GM19395 (cell line): ENCODE data around the gene SLC25A28.
"Not testable (repeated sequence)": the region's sequence is repeated elsewhere in the genome, so short reads cannot be mapped to it uniquely, and the experiment has no call there.

ENCODE experiments used
- ATAC-seq: cut with Tn5 transposase; IDR thresholded peaks from one replicate; pipeline ENCODE4 v1.9.1; 2021; ENCODE audit warnings: mild to moderate bottlenecking, moderate library complexity; ENCODE audit not compliant: unreplicated experiment

The SLC25A28 gene

DNA sequence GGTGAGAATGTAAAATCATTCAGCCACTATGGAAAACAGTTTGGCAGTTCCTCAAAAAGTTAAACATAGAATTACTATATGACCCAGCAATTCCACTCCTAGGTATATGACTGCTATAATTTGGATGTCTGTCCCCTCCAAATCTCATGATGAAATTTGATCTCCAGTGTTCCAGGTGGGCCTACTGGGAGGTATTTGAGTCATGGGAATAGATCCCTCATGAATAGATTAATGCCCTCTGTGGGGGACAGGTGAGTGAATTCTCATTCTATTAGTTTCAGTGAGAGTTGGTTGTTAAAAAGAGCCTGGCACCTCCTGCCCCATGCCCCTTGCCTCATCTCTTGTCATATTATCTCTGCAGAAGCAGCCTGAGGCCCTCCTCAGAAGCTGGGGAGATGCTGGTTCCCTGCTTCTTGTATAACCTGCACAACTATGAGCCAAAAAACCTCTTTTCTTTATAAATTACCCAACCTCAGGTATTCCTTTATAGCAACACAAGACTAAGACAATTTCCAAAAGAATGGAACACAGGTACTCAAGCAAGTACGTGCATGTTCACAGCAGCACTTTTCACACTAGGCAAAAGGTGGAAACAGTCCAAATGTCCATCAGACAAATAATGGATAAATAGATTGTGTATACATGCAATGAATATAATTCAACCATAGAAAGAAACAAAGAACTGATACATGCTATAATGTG is 8.8 kb upstream of the SLC25A28 start:
- no peak for ATAC-seq

DNA sequence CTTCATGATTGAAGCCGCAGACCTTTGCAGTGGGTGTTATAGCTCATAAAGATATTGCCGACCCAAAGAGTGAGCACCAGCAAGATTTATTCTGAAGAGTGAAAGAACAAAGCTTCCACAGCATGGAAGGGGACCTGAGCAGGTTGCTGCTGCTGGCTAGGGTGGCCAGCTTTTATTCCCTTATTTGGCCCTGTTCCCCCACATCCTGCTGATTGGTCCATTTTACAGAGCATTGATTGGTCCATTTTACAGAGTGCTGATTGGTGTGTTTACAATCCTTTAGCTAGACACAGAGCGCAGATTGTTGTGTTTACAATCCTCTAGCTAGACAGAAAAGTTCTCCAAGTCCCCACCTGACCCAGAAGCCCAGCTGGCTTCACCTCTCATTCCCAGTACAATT is 4.9 kb upstream of the SLC25A28 start:
- not testable (repeated sequence) for ATAC-seq

DNA sequence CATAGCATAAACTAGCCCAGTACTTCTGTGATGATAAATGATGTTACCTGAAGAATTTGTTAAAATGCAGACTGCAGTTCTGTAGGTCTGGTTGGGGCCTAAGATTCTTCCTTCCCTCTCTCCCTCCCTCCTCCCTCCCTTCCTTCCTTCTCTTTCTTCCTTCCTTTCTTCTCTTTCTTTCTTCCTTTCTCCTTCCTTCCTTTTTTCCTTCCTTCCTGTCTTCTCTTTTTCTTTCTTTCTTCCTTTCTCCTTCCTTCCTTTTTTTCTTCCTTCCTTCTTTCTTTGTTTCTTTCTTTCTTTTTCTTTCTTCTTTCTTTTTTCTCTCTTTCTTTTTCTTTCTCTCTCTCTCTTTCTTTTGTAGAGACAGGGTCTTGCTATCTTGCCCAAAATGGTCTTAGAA is 3.7 kb upstream of the SLC25A28 start:
- ATAC-seq = no peak

DNA sequence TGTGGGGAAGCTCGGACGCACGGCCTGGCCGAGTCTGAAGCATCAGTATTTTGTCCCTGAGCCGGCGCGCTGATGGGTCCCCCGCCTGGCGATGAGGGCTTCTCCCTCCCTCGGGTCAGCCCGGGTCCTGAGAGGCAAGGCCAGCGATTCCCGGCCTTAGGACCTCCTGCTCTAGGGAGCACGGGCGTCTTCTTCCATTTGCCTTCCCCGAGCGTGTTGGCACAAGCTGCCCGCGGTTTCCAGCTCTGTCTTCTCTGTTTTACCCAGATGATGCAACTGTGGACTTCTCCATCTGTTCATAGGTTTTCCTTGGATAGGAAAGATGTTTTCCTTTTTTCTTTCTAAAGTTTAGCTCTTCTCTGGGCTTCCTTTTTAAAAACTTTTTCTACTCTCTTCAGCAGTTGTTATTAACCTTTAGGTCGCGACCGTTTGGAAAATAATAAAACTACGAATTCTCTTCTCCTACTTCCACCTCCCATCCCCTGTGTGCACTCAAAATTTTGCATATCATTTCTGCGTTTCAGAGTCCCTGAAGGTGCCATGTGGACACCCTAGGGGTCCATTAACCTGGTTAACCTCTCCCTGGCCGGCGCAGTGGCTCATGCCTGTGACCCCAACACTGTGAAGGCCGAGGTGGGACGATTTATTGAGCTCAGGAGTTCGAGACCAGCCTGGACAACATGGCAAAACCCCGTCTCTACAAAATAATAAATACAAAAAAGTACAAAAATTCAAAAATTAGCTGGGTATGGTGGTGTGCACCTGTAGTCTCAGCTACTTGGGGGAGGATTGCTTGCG is 1.4 kb upstream of the SLC25A28 start:
- no peak for ATAC-seq

DNA sequence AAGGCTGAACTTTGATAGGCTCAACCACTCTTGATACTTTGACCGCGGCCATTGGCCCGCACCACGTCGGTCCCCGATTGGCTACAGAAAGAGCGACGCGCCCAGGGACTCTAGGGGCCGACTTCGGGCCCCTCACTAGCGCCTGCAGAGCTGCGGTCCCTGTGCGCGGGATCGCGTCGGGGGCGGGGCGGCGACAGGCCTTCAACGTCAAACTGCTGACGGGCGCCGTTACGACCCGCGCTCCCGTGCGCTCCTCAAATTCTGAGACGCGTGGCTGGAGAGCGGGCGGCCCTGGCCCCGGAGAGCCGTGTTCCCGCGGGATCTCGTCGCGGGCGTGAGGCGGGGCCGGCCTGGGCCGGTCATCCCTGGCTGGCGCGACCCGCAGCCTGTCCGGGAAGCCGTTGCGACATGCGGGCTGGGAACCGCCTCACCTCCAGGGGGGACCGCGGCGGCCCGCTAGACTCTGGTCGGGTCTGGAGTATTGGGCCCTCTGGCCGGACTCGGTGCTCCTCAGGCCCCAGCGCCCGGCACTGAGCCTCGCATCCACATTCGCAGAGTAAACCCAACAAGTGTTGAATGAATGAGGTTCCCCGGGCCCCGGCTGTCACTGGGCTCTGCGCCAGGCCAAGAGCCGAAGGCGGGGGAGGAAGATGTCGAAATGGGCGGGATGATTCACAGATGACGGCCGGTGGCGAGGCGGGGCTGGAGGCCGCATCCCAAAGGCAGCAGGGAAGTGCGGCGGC is 643 bp upstream of the SLC25A28 start:
- ATAC-seq = peak; percentile 90

DNA sequence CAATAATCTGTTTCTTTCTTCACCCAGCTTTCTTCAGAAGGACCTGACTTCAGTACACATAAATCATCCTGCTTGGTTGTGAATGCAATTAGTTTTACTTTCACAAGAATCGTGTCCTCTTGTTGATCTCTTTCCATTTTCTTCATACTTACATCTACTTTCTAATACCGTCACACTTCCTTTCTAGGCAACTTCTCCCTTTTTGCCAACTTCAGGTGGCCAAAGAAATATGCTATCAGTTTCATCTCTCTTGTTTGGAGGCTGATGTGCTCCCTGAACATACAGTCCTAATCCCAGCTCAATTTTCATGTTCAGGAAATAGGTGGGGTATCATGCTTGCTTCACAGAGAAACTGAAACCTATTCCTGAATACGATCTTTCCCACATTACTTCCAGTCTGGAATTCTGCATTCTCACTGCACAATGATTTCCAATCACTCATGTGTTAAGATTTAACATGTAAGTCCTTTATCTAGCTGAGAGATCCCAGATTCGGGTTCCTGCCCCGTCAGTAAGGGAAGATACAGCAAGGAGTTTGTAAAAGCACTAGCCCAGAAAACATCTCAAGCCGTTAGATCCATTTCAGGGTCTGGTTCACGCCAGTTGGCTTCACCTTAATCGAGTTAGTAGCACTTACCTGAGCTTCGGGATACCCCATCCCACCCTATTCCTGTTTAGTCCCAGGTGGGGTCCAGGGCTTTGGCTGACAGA is 994 bp downstream of the SLC25A28 start:
- ATAC-seq = no peak

DNA sequence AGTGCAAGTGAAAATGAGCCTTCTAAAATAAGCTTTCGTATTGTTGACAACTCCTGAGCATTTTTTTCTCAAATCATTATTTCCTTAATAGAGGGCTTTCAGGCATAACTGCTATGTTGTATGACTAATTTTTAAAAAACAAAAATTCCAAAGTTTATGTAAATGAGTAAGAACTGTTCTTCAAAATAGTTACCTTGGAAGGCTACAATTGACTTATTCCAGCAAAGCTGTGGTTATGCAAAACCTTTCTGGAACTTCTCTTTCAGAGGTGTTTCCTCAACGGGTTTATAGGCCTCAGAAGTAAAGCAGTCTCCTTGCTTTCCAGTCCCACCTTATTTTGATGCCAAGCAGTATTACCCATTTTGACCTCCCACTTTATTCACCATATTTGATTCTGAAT is 2.5 kb downstream of the SLC25A28 start:
- ATAC-seq = no peak

DNA sequence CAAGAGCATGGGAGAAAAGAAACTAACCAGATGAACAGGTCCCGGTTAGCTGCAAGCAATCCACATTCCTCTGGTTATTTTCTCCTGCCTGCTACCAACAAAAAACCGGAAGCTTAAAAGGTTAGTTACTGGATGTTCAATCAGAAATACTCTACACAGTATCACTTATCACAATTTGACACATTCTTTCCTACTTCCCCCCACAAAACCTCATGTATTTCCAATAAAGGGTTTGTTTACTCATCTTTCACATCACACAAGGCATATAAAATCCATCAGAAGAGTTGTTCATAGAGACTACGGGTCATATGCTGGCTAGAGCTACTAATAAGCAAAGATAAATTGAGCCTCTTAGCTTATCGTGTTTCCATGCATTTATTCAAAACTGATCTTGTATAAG is 4.8 kb downstream of the SLC25A28 start:
- no peak for ATAC-seq

DNA sequence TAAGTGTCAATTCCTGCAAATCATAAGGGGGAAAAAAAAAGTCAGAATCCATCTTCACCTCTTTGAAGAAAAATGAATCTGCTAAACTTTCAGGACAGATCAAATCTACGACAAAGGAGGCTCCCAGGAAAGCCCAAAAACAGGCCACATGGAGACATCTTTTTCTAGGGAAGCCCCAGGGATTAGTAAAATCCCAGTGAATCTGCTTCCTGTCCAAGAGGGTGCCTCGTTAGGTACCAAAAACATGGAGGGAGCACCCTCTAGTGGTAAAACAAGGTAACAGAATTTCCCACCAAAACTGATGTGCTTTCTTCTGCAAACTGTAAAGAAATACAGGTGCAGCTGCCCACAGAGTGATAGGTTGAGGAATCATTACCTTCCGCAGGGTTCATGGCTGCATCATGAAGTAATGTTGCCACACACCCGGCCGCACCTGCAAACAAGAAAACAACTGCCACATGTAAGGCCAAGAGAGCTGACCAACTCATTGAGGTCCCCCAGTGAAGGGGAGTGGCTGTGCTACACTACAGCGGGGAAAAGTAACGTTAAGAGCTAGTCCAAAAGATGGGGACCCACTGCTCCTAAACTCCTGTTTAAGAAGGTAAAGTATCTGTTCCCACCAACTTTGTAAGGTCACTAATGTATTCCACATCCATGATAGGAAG is 7.9 kb downstream of the SLC25A28 start:
- peak; percentile 77 for ATAC-seq

DNA sequence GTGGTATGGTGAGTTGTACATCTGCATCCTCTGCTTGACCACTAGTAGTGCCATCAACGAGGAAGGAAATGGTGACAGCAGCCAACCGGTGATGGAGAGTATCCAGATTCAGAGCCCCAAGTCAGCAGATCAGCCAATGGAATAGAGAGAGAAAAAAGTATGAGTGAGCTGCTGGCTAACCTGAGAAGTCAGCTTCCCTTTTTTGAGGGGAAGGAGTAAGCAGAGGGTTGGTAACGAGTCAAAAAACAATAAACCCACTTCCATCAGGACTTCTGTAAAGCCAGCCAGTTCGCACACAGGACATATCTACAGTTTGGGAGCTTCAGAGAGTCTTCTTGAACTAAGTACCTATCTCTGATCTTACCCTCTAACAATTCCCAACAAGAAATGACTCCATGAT is 8.9 kb downstream of the SLC25A28 start:
- ATAC-seq = no peak

DNA sequence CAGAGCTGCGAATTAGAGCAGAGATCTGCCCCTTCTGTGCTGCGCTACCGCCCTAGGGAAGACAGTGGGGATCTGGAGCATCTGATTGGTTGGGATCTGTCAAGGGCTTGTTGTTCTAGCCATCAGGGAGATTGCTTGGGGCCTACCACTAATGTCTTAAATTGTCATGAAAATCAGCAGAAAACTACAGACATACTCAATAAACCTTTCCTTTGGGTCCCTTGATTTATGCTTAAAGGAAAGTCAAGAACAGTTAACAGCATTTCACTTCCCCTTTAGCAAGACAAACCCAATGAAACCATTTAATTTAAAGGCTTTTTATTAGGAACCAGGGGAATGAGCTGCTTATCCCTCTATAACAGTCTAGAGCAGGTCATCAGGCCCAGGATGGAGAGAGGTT is 10.0 kb downstream of the SLC25A28 start:
- no peak for ATAC-seq

DNA sequence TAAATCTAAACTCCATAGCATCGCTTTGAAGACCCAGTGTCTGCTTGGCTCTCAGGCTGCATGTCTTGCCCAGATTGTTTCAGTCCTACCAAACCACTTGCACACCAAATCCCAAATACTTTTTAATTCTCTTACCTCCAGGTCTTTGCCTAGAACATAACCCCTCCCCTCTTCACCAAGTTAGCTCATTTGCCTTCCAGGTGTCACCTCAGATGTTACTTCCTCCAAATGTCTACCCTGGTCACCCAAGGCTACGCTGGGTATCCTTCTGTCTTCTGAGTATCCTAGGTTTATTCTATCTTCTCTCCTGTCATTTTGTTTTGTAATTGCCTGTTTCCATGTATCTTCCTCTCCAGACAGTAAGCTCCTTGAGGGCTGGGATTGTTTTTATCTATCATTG is 11.1 kb downstream of the SLC25A28 start:
- ATAC-seq = no peak

DNA sequence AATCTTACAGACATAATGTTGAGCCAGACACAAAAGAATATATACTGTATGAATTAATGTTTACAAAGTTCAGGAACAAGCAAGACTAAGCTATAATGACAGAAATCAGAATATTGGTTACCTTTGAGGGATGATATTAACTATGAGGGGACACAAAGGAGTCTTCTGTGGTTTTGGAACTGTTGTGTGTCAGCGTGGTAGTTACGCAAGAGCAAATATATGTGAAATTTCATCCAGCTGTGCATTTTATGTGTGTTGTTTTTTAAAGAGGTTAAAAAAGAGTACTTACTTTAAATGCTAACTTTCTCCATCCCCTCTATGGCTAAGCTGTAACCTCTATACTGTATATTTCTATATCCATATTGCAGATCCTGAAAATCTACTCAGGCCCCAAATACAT is 14.9 kb downstream of the SLC25A28 start:
- no peak for ATAC-seq

DNA sequence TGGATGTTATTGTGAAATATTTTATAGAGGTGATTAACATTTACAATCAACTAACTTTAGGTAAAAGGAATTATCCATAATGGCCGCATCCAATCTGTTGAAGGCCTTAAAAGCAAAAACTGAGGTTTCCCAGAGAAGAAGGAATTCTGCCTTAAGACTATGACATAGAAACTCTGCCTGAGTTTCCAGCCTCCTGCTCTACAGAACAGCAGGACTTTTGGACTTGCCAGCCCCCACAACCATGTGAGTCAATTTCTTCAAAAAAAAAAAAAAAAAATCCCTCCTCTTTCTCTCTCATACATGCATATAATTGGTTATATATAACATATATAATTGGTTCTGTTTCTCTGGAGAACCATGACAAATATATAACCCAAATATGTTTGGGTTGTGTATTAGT is 15.4 kb downstream of the SLC25A28 start:
- ATAC-seq = no peak

DNA sequence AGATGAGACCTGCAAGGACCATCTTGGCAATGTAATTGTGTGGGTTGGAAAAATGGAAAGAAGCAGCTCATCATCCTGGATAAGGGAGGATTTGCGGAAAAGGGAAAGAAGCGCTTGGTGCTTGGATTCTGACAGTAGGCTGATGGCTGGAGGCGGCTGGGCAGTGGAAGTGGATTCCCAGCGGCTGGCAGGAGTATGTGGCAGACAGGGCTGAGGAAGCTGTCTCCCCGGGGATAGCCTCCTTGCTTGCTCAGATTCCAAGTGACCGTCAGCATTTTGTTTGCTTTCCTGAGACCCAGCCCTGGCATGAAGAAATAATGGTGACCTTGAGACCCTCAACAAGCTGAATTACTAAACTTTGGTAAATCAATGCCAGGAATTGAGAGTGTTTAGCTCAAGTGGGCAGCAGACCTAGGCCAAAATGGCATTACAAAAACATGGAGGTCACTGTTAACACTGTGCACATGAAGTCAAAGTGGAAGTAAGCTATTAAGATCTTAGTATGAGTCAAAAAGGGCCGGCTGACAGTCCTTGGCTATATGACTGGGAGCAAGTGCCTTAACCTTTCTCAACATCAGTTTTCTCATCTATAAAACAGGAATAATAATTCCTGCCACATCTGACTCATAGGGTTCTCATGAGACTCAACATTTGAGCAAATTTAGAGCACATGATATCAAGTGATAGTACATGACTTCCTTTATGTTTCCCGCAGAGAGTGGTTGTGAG is 21.3 kb downstream of the SLC25A28 start:
- peak; percentile 67 for ATAC-seq

DNA sequence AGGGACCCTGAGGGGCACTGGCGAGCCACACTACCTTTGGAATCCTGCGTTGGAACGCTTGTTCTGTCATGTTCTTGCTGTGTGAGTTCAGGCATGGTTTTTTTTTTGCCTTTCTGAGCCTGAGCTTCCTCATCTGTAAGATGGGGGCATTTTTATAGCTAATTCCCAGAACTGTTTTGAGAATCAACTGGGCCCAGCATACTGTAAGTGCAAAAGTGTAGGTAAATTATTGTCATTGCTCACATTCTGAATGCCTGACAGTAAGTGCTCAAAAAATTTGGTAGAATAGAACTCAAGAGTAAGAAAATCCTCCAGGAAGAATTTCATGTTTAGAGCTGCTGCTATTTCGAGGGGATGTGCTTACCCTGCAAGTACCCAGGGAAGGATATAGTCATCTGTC is 22.2 kb downstream of the SLC25A28 start:
- ATAC-seq = no peak

DNA sequence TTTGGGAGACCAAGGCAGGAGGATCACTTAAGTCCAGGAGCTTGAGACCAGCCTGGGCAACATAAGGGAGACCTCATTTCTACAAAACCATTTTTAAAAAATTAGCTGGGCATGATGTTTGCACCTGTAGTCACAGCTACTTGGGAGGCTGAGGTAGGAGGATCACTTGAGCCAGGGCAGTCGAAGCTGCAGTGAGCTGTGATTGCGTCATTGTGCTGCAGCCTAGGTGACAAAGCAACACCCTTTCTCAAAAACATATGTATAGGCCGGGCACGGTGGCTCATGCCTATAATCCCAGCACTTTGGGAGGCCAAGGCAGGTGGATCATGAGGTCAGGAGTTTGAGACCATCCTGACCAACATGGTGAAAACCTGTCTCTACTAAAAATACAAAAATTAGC is 23.5 kb downstream of the SLC25A28 start:
- ATAC-seq = not testable (repeated sequence)

DNA sequence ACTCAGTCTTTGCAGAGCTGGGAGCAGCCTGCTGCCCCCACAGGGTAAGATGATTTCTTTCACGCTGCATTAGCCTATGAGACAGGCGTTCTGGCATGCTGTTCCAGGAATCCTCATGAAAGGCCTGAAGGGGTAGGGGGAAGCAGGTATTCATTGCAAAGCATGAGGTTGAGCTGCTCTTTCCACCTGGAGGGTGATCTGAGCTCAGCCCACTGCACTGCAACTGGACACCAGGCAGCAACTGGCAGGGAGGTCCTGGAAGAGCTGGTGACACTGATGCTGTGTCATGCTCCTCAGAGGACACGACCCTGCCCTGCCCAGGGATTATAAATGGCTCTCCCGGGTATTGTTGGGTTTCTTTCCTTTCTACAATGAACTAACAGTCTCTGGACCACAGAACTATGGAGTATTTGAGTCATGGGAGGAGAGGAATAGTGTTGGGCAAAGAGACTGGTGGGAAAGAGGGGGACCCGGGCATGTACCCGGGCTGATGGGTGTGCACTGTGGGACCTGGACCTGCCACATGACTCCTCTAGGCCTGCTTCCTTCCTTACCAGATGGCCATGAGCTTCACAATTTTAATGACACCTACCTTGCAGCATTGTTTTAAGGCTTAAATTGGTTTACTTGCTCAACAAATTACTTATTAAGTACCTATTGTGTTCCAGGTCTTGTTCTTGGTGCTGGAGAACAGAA is 24.3 kb downstream of the SLC25A28 start:
- ATAC-seq = no peak

DNA sequence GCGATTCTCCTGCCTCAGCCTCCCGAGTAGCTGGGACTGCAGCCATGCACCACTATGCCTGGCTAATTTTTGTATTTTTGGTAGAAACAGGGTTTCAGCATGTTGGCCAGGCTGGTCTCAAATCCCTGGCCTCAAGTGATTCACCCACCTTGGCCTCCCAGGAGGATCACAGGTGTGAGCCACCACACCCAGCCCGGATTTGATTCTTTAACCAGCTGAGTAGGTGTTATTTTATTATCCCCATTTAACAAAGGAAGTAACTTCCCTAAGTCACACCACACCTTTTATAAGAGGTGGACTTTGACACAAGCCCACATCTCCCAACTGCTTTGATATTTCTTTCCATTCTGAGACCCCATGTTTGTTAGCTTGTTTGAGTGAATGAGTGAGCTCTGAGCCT is 25.0 kb downstream of the SLC25A28 start:
- ATAC-seq = no peak
